HL-60 (cell line): ENCODE measurements around the gene GRIFIN.

Source experiments
- DNase-seq, 2 experiments: peaks; one replicate each; pipeline ENCODE4 v3.0.0-alpha.2; 2010 to 2020; ENCODE audit warnings: low read depth in 1 of 2, low spot score in 1 of 2
- H3K27ac ChIP-seq: fragments of 250-450 bp; sonication (Bioruptor Pico); replicated peaks from 2 replicates; pipeline ENCODE4 v1.5.1; 2020; ENCODE audit warnings: mild to moderate bottlenecking, moderate library complexity
- H3K27me3 ChIP-seq: fragments of 250-450 bp; sonication (Bioruptor Pico); 2 replicates; pipeline ENCODE4 v1.5.1; 2021; ENCODE audit warnings: mild to moderate bottlenecking, moderate library complexity; ENCODE audit not compliant: insufficient read depth, poor library complexity, severe bottlenecking
- H3K4me3 ChIP-seq: replicated peaks from 2 replicates; pipeline ENCODE4 v1.5.1; 2011; ENCODE audit warnings: mild to moderate bottlenecking, control low read depth, low read length; ENCODE audit not compliant: insufficient read depth
- CTCF ChIP-seq: IDR thresholded peaks from one replicate; pipeline ENCODE4 v1.5.1; 2011; ENCODE audit warnings: low read length, control low read depth, inconsistent platforms; ENCODE audit not compliant: insufficient read depth
- GABPA ChIP-seq: IDR thresholded peaks from 2 replicates; pipeline ENCODE4 v1.6.1; 2012; ENCODE audit warnings: low read depth
- POLR2AphosphoS5 ChIP-seq: IDR thresholded peaks from 2 replicates; pipeline ENCODE4 v1.6.1; 2012; ENCODE audit warnings: low read depth
- REST ChIP-seq: IDR thresholded peaks from 2 replicates; pipeline ENCODE4 v1.6.1; 2012; ENCODE audit warnings: low read depth; ENCODE audit not compliant: insufficient replicate concordance
- SPI1 ChIP-seq: IDR thresholded peaks from 2 replicates; pipeline ENCODE4 v1.6.1; 2012; ENCODE audit warnings: low read depth, mild to moderate bottlenecking, borderline replicate concordance

GRIFIN gene

GRCh38 chr7:2510130-2510776, 34.1 kb upstream of the GRIFIN start:
- peak overlapping the region; percentile 81 for H3K27ac ChIP-seq
- no peak for DNase-seq
- H3K4me3 ChIP-seq: no peak overlapping the region
- no peak for TF ChIP-seq CTCF
- TF ChIP-seq POLR2AphosphoS5: no peak
- TF ChIP-seq GABPA: no peak
- no peak for TF ChIP-seq REST
- no peak for TF ChIP-seq SPI1
- H3K27me3 ChIP-seq: no peaks in the 10 kb centered on the region

GRCh38 chr7:2509298-2509906, 33.2 kb upstream of the GRIFIN start:
- no peak for DNase-seq
- H3K27ac ChIP-seq: no peak overlapping the region
- H3K4me3 ChIP-seq: no peak overlapping the region
- TF ChIP-seq CTCF (no peak), SPI1 (no peak), POLR2AphosphoS5 (no peak), GABPA (no peak), REST (no peak)
- no peaks in the 10 kb centered on the region for H3K27me3 ChIP-seq

GRCh38 chr7:2508327-2509215, 32.4 kb upstream of the GRIFIN start:
- DNase-seq: peak; percentile 83 to 91
- Histone ChIP-seq H3K4me3 (peak overlapping the region; percentile 13; the same call in 1 of the 2 replicates), H3K27me3 (no peaks in the 10 kb centered on the region), H3K27ac (peak overlapping the region; percentile 19)
- TF ChIP-seq CTCF: no peak
- TF ChIP-seq SPI1: no peak
- no peak for TF ChIP-seq GABPA
- no peak for TF ChIP-seq REST
- TF ChIP-seq POLR2AphosphoS5: peak; percentile 87
